GM21825 (cell line): ENCODE data around the gene TOP3B.

ENCODE experiments used
- ATAC-seq: cut with Tn5 transposase; IDR thresholded peaks from one replicate; pipeline ENCODE4 v1.9.1; 2021; ENCODE audit warnings: mild to moderate bottlenecking, moderate library complexity; ENCODE audit not compliant: unreplicated experiment

The TOP3B gene

GRCh38 chr22:21909871-21910270 is 72.7 kb downstream of the TOP3B start:
- ATAC-seq, result no peak

- no peak for ATAC-seq
Observed at GRCh38 chr22:21907638-21908522, 74.7 kb downstream of the TOP3B start.
